Ovary (tissue), 9 donors: ENCODE data around the gene RABGEF1. TPM values are rescaled to one million over a fixed set of nuclear protein-coding genes. Genes with fewer than 3 reads are reported as not detected.

Experiments used
- DNase-seq, 5 donors: peaks; one replicate each; pipeline ENCODE4 v3.0.0-alpha.2; 2019 to 2020
- H3K27ac ChIP-seq, 2 donors: fragments of 200-600 bp; one replicate each; pipeline versions ENCODE4 v1.5.1 to v1.8.0; 2019 to 2022
- H3K27me3 ChIP-seq: fragments of 200-600 bp; one replicate; pipeline ENCODE4 v1.8.0; 2022
- H3K36me3 ChIP-seq: fragments of 200-600 bp; sonication (generic); one replicate; pipeline ENCODE4 v1.5.1; 2019
- H3K4me1 ChIP-seq: one replicate; pipeline ENCODE4 v1.8.1; 2013; ENCODE audit warnings: mild to moderate bottlenecking, moderate library complexity; ENCODE audit not compliant: insufficient read depth
- H3K4me3 ChIP-seq: fragments of 200-600 bp; sonication (generic); one replicate; pipeline ENCODE4 v1.5.1; 2017
- H3K9me3 ChIP-seq, 2 donors: fragments of 200-600 bp in 1 of 2; sonication (generic) in 1 of 2; one replicate each; pipeline versions ENCODE4 v1.5.1 to v1.8.1; 2013 to 2019; ENCODE audit warnings: mild to moderate bottlenecking in 1 of 2, moderate library complexity in 1 of 2
- CTCF ChIP-seq, 3 donors: fragments of 450-650 bp in 2 of 3; fragments of 200-600 bp in 1 of 3; IDR thresholded peaks; one replicate each; pipeline versions ENCODE4 v1.5.1 to v1.8.0; 2016 to 2022; ENCODE audit warnings: antibody characterized with exemption in 3 of 3, mild to moderate bottlenecking in 1 of 3
- EP300 ChIP-seq: sonication (generic); formaldehyde crosslinking; IDR thresholded peaks from one replicate; pipeline ENCODE4 v1.6.1; 2017; ENCODE audit warnings: antibody characterized with exemption
- POLR2A ChIP-seq: fragments of 450-650 bp; IDR thresholded peaks from one replicate; pipeline ENCODE4 v1.6.1; 2017; ENCODE audit warnings: antibody characterized with exemption, mild to moderate bottlenecking, moderate library complexity
- WGBS, 3 donors: extraction: QIAGEN DNeasy Blood & Tissue Kit in 1 of 3; methylation state at CpG; one replicate each; pipeline versions ENCODE4 v1.1.5 to v1.1.7; 2013 to 2017; 5-methylcytosine and 5-hydroxymethylcytosine counted together
- intact Hi-C, 4 donors: fragments of 100-400 bp; cut with DNase I; formaldehyde crosslinking; loops; one replicate each; pipeline versions ENCODE4 v1.11.0 to v1.15.1; 2022 to 2023
- polyA plus RNA-seq, 2 donors: library from polyadenylated mRNA; stranded (reverse); fragments of 200-250 nt in 1 of 2; fragments of 350-450 nt in 1 of 2; fragmentation: Illumina TruSeq in 1 of 2; extraction: RNeasy Lipid Tissue Mini Kit (QIAGEN cat#74804) in 1 of 2; gene quantifications; one replicate each; pipeline ENCODE4 v1.2.3, GENCODE V29; 2013 to 2014
- total RNA-seq, 7 donors: library from RNA; depleted of rRNA in 2 of 7; stranded (reverse); fragments of >200 nt in 2 of 7; fragmentation: NEBNext Ultra II Directional in 3 of 7; extraction: Animal tissue kit (Norgen Biotek cat#: 25700) in 3 of 7; gene quantifications; one replicate each; pipeline versions ENCODE4 v1.1.0 to v1.2.4, GENCODE V29; 2016 to 2023
- donor health status: DM: no; HTN: no; CAD: no; lungs with moderate emphysema.
- donor health status: DM: no; HTN: no; CAD: no.
- donor health status: Bipolar disorder and iron deficiency.
- donor health status: DM: yes; HTN: yes; CAD: no.
- donor health status: DM: no; HTN: no; CAD: no.
- donor health status: DM: yes; HTN: yes; CAD: no.

Gene RABGEF1
- total and polyA plus RNA-seq, 9 donors: 13.1 to 29.9 (median 25.4) TPM

- Histone ChIP-seq H3K27me3 (no peaks in the 10 kb centered on the region), H3K36me3 (no peaks in the 10 kb centered on the region), H3K4me1 (peaks cover 3% of the 10 kb centered on the region), H3K9me3 (no peaks in the 10 kb centered on the region), H3K4me3 (no peak overlapping the region), H3K27ac (no peak overlapping the region)
- 92 to 94% (median 92%) methylated on average over 6 of the region's 6 CpGs for WGBS, 3 donors
- no peak for DNase-seq
- no peak for TF ChIP-seq CTCF (IDR thresholded peaks at IDR 0.05)
- TF ChIP-seq EP300: no peak
- no peak for TF ChIP-seq POLR2A
- intact Hi-C loops: no loop called here
These were observed 12.0 kb upstream of the RABGEF1 start for GRCh38 chr7:66728571-66728970.

- no peak overlapping the region for H3K27ac ChIP-seq
- intact Hi-C loops: no loop called here
- no peak for DNase-seq
- 96 to 99% (median 99%) methylated on average over 3 of the region's 3 CpGs for WGBS, 3 donors
- no peaks in the 10 kb centered on the region for H3K9me3 ChIP-seq
- TF ChIP-seq POLR2A (no peak), CTCF (IDR thresholded peaks at IDR 0.05) (no peak), EP300 (no peak)
- peaks cover 3% of the 10 kb centered on the region for H3K4me1 ChIP-seq
- no peaks in the 10 kb centered on the region for H3K36me3 ChIP-seq
- H3K27me3 ChIP-seq: no peaks in the 10 kb centered on the region
- H3K4me3 ChIP-seq: no peak overlapping the region
These were observed 11.3 kb upstream of the RABGEF1 start for GRCh38 chr7:66729274-66729673.

GRCh38 chr7:66731986-66732385, 8.5 kb upstream of the RABGEF1 start:
- H3K4me3 ChIP-seq: no peak overlapping the region
- H3K27ac ChIP-seq: no peak overlapping the region
- no peaks in the 10 kb centered on the region for H3K36me3 ChIP-seq
- H3K9me3 ChIP-seq: peaks cover 0 to 3% of the 10 kb centered on the region in 2 donors
- intact Hi-C loops: no loop called here
- peaks cover 3% of the 10 kb centered on the region for H3K4me1 ChIP-seq
- no peaks in the 10 kb centered on the region for H3K27me3 ChIP-seq
- no peak for DNase-seq
- 52 to 72% (median 67%) methylated on average over 11 of the region's 11 CpGs for WGBS, 3 donors
- TF ChIP-seq EP300: no peak
- no peak for TF ChIP-seq POLR2A
- TF ChIP-seq CTCF (IDR thresholded peaks at IDR 0.05): no peak

- Histone ChIP-seq H3K9me3 (peaks cover 0 to 3% of the 10 kb centered on the region in 2 donors), H3K4me1 (peaks cover 3% of the 10 kb centered on the region), H3K27me3 (no peaks in the 10 kb centered on the region), H3K36me3 (no peaks in the 10 kb centered on the region), H3K4me3 (no peak overlapping the region), H3K27ac (no peak overlapping the region)
- intact Hi-C loops: no loop called here
- WGBS, 3 donors: 83 to 94% (median 86%) methylated on average over 9 of the region's 9 CpGs
- no peak for DNase-seq
- TF ChIP-seq POLR2A (no peak), EP300 (no peak)
These were observed 8.1 kb upstream of the RABGEF1 start for GRCh38 chr7:66732439-66732838.

GRCh38 chr7:66734006-66734405, 6.5 kb upstream of the RABGEF1 start:
- WGBS, 3 donors: 83 to 89% (median 87%) methylated on average over 6 of the region's 6 CpGs
- no peak for DNase-seq
- H3K27me3 ChIP-seq: no peaks in the 10 kb centered on the region
- peaks cover 3% of the 10 kb centered on the region for H3K4me1 ChIP-seq
- no peak overlapping the region for H3K27ac ChIP-seq
- no peak overlapping the region for H3K4me3 ChIP-seq
- intact Hi-C loops: no loop called here
- H3K36me3 ChIP-seq: no peaks in the 10 kb centered on the region
- peaks cover 0 to 3% of the 10 kb centered on the region in 2 donors for H3K9me3 ChIP-seq
- TF ChIP-seq CTCF (IDR thresholded peaks at IDR 0.05): no peak
- TF ChIP-seq POLR2A: no peak
- TF ChIP-seq EP300: no peak
